Ishikawa (cell line): Measurements from ENCODE around the gene LIME1.

Source experiments
- CEBPB ChIP-seq: IDR thresholded peaks from 2 replicates; pipeline ENCODE4 v1.6.1; 2012
- CREB1 ChIP-seq: IDR thresholded peaks from 2 replicates; pipeline ENCODE4 v1.6.1; 2012; ENCODE audit warnings: low read depth
- EGR1 ChIP-seq: IDR thresholded peaks from 2 replicates; pipeline ENCODE4 v1.6.1; 2012
- EP300 ChIP-seq: IDR thresholded peaks from 2 replicates; pipeline ENCODE4 v1.6.1; 2012; ENCODE audit warnings: borderline replicate concordance
- FOXM1 ChIP-seq: IDR thresholded peaks from 2 replicates; pipeline ENCODE4 v1.6.1; 2012; ENCODE audit warnings: low read depth, borderline replicate concordance
- MAX ChIP-seq: IDR thresholded peaks from 2 replicates; pipeline ENCODE4 v1.6.1; 2012
- NFIC ChIP-seq: IDR thresholded peaks from 2 replicates; pipeline ENCODE4 v1.6.1; 2012
- RAD21 ChIP-seq: IDR thresholded peaks from 2 replicates; pipeline ENCODE4 v1.6.1; 2012; ENCODE audit warnings: low read depth
- REST ChIP-seq: IDR thresholded peaks from 2 replicates; pipeline ENCODE4 v1.6.1; 2012; ENCODE audit warnings: low read depth, mild to moderate bottlenecking
- TAF1 ChIP-seq: IDR thresholded peaks from 2 replicates; pipeline ENCODE4 v1.6.1; 2012; ENCODE audit warnings: low read depth, mild to moderate bottlenecking
- TCF12 ChIP-seq: IDR thresholded peaks from 2 replicates; pipeline ENCODE4 v1.6.1; 2012; ENCODE audit warnings: low read depth
- TEAD4 ChIP-seq: IDR thresholded peaks from 2 replicates; pipeline ENCODE4 v1.6.1; 2012
- USF1 ChIP-seq: IDR thresholded peaks from 2 replicates; pipeline ENCODE4 v1.6.1; 2012
- YY1 ChIP-seq: IDR thresholded peaks from 2 replicates; pipeline ENCODE4 v1.6.1; 2012; ENCODE audit warnings: low read depth
- ZBTB7A ChIP-seq: IDR thresholded peaks from 2 replicates; pipeline ENCODE4 v1.6.1; 2012; ENCODE audit warnings: low read depth

Gene LIME1

DNA sequence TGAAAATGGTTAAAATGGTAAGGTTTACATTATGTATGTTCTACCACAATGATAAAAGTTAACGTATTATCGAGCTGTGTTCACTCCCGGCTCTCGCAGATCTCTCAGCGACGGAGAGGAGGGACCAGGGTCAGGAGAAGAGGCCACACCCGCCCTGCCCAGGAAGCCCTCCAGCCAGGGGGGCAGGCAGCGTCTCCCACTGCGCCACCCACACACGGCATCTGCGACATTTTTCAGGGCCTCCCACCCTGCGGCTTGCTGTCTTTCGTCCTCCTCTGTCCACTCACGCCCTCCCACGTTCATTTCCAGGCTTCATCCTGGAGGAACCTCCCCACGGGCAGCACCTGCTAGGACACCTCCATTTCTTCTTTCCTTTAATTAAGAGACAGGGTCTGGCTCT is 51.3 kb downstream of the LIME1 start:
- TF ChIP-seq TCF12 (no peak), TAF1 (no peak), REST (no peak), NFIC (no peak), CEBPB (no peak), CREB1 (no peak), RAD21 (no peak), USF1 (no peak), TEAD4 (no peak), MAX (no peak), FOXM1 (no peak), YY1 (no peak), ZBTB7A (no peak), EP300 (no peak), EGR1 (no peak)
